Activated naive CD4-positive, alpha-beta T cell (primary cell): ENCODE measurements around the gene CYBRD1.

ENCODE experiments used
- DNase-seq, 4 experiments: peaks; one replicate each; lab custom pipeline; 2025; lab: John Stamatoyannopoulos, UW

Gene CYBRD1

GRCh38 chr2:171602352-171602751 is 80.1 kb downstream of the CYBRD1 start:
- DNase-seq, result no peak
